Neuronal stem cell (in vitro differentiated cells): ENCODE results near the gene FBH1.
"Not testable (repeated sequence)": the region's sequence is repeated elsewhere in the genome, so short reads cannot be mapped to it uniquely, and the experiment has no call there.

Experiments
- DNase-seq: peaks from one replicate; pipeline ENCODE4 v3.0.0-alpha.2; 2013; ENCODE audit warnings: low spot score
- H2AFZ ChIP-seq: one replicate; pipeline ENCODE4 v1.6.1; 2013; ENCODE audit warnings: mild to moderate bottlenecking, low read length, inconsistent platforms
- H2AK5ac ChIP-seq: 2 replicates; pipeline ENCODE4 v1.6.1; 2013; ENCODE audit warnings: low read depth, mild to moderate bottlenecking, inconsistent platforms, low read length, moderate library complexity, mixed read lengths
- H2BK120ac ChIP-seq: 2 replicates; pipeline ENCODE4 v1.6.1; 2013; ENCODE audit warnings: low read depth, mild to moderate bottlenecking, inconsistent platforms, low read length, moderate library complexity, mixed read lengths
- H2BK12ac ChIP-seq: one replicate; pipeline ENCODE4 v1.6.1; 2013; ENCODE audit warnings: low read length, inconsistent platforms
- H2BK15ac ChIP-seq: 2 replicates; pipeline ENCODE4 v1.6.1; 2013; ENCODE audit warnings: mild to moderate bottlenecking, low read length, inconsistent platforms, mixed read lengths
- H2BK5ac ChIP-seq: one replicate; pipeline ENCODE4 v1.6.1; 2013; ENCODE audit warnings: inconsistent platforms, mild to moderate bottlenecking, low read length, moderate library complexity
- H3K14ac ChIP-seq: one replicate; pipeline ENCODE4 v1.6.1; 2013; ENCODE audit warnings: low read length, inconsistent platforms
- H3K18ac ChIP-seq: 2 replicates; pipeline ENCODE4 v1.6.1; 2013; ENCODE audit warnings: low read length, inconsistent platforms
- H3K23ac ChIP-seq: 2 replicates; pipeline ENCODE4 v1.6.1; 2013; ENCODE audit warnings: low read depth, mild to moderate bottlenecking, mixed read lengths, low read length, inconsistent platforms; ENCODE audit not compliant: poor library complexity
- H3K27ac ChIP-seq: replicated peaks from 3 replicates; pipeline ENCODE4 v1.5.1; 2013; ENCODE audit warnings: low read length, inconsistent platforms
- H3K27me3 ChIP-seq, 3 experiments: 2 replicates each; pipeline ENCODE4 v1.6.1; 2013; ENCODE audit warnings: low read length in 3 of 3, mild to moderate bottlenecking in 2 of 3, inconsistent platforms in 1 of 3, low read depth in 1 of 3, mixed read lengths in 1 of 3, moderate library complexity in 1 of 3; ENCODE audit not compliant: control insufficient read depth in 3 of 3, insufficient read depth in 3 of 3
- H3K36me3 ChIP-seq, 2 donors: replicated peaks in 1 of 2; 2 replicates each; pipeline ENCODE4 v1.6.1; 2013; ENCODE audit warnings: low read length in 2 of 2; ENCODE audit not compliant: control insufficient read depth in 2 of 2, insufficient read depth in 2 of 2
- H3K4ac ChIP-seq: 2 replicates; pipeline ENCODE4 v1.6.1; 2013; ENCODE audit warnings: inconsistent platforms, mild to moderate bottlenecking, low read length, moderate library complexity
- H3K4me1 ChIP-seq, 2 donors: 1 replicate in 1 of 2; 2 replicates in 1 of 2; pipeline ENCODE4 v1.6.1; 2013; ENCODE audit warnings: low read length in 2 of 2, low read depth in 1 of 2; ENCODE audit not compliant: control insufficient read depth in 2 of 2, insufficient read depth in 1 of 2
- H3K4me2 ChIP-seq: one replicate; pipeline ENCODE4 v1.6.1; 2013; ENCODE audit warnings: mild to moderate bottlenecking, low read length, inconsistent platforms; ENCODE audit not compliant: insufficient read depth, poor library complexity, severe bottlenecking
- H3K4me3 ChIP-seq, 2 donors: 2 replicates each; pipeline ENCODE4 v1.5.1; 2013; ENCODE audit warnings: low read length in 2 of 2, mild to moderate bottlenecking in 2 of 2, inconsistent platforms in 1 of 2, moderate library complexity in 1 of 2
- H3K79me1 ChIP-seq: one replicate; pipeline ENCODE4 v1.6.1; 2013; ENCODE audit warnings: low read depth, mild to moderate bottlenecking, inconsistent platforms, low read length, moderate library complexity
- H3K9ac ChIP-seq: one replicate; pipeline ENCODE4 v1.6.1; 2013; ENCODE audit warnings: mild to moderate bottlenecking, low read depth, low read length, inconsistent platforms; ENCODE audit not compliant: poor library complexity
- H3K9me3 ChIP-seq, 2 donors: replicated peaks in 1 of 2; 2 replicates each; pipeline versions ENCODE3 to v1.6.1; 2013; ENCODE audit warnings: low read length in 2 of 2, mild to moderate bottlenecking in 2 of 2, inconsistent platforms in 1 of 2, low read depth in 1 of 2, mixed read lengths in 1 of 2, moderate library complexity in 1 of 2; ENCODE audit not compliant: control insufficient read depth in 2 of 2, insufficient read depth in 1 of 2
- H4K8ac ChIP-seq: one replicate; pipeline ENCODE4 v1.6.1; 2013; ENCODE audit warnings: low read depth, mild to moderate bottlenecking, inconsistent platforms, low read length, moderate library complexity
- H4K91ac ChIP-seq: one replicate; pipeline ENCODE4 v1.6.1; 2013; ENCODE audit warnings: low read length, low read depth, mild to moderate bottlenecking, inconsistent platforms; ENCODE audit not compliant: poor library complexity
- WGBS, 2 donors: extraction: QIAGEN DNeasy Blood & Tissue Kit; methylation state at CpG; one replicate each; pipeline ENCODE4 v1.1.7; 2013; ENCODE audit warnings: missing lambda C conversion rate in 2 of 2, mixed read lengths in 1 of 2; ENCODE audit not compliant: insufficient read length in 2 of 2, insufficient replicate concordance in 1 of 2; ENCODE audit errors: extremely low coverage in 2 of 2; 5-methylcytosine and 5-hydroxymethylcytosine counted together

Gene FBH1

GRCh38 chr10:5905854-5906507 is 15.9 kb downstream of the FBH1 start:
- no peak overlapping the region for H3K4me2 ChIP-seq
- peaks cover 3% of the 10 kb centered on the region for H3K79me1 ChIP-seq
- H3K4me1 ChIP-seq, result no peaks in the 10 kb centered on the region
- DNase-seq, result no peak
- H3K23ac ChIP-seq, result no peak overlapping the region
- H3K18ac ChIP-seq, result no peak overlapping the region
- no peak overlapping the region for H2BK15ac ChIP-seq
- H2BK120ac ChIP-seq, result no peak overlapping the region
- H2AK5ac ChIP-seq, result no peak overlapping the region
- no peak overlapping the region for H2BK12ac ChIP-seq
- no peak overlapping the region for H3K9ac ChIP-seq
- no peaks in the 10 kb centered on the region for H3K27me3 ChIP-seq
- H3K9me3 ChIP-seq, result no peaks in the 10 kb centered on the region
- no CpG with 5 or more reads among the region's 13 CpGs for WGBS, 2 donors
- peaks cover 23 to 64% of the 10 kb centered on the region in 2 donors for H3K36me3 ChIP-seq
- peak overlapping the region; percentile 71 for H3K14ac ChIP-seq
- no peak overlapping the region for H2BK5ac ChIP-seq
- no peak overlapping the region for H4K8ac ChIP-seq
- no peak overlapping the region for H3K27ac ChIP-seq
- no peak overlapping the region for H2AFZ ChIP-seq
- no peak overlapping the region for H3K4me3 ChIP-seq
- no peak overlapping the region for H4K91ac ChIP-seq
- no peak overlapping the region for H3K4ac ChIP-seq

- Histone ChIP-seq H3K18ac (no peak overlapping the region), H4K91ac (no peak overlapping the region), H2BK15ac (no peak overlapping the region), H2AFZ (no peak overlapping the region), H2AK5ac (no peak overlapping the region), H3K79me1 (peaks cover 3% of the 10 kb centered on the region), H3K14ac (no peak overlapping the region), H2BK12ac (no peak overlapping the region), H3K27me3 (no peaks in the 10 kb centered on the region), H3K4me1 (no peaks in the 10 kb centered on the region), H3K23ac (no peak overlapping the region), H3K4me2 (no peak overlapping the region), H2BK5ac (no peak overlapping the region), H3K4me3 (no peak overlapping the region), H3K36me3 (peaks cover 28 to 70% of the 10 kb centered on the region in 2 donors), H3K27ac (no peak overlapping the region), H3K4ac (no peak overlapping the region), H3K9me3 (no peaks in the 10 kb centered on the region), H2BK120ac (no peak overlapping the region), H4K8ac (no peak overlapping the region), H3K9ac (no peak overlapping the region)
- no CpG with 5 or more reads among the region's 5 CpGs for WGBS, 2 donors
- DNase-seq, result no peak
Measured at GRCh38 chr10:5906651-5907050, 16.6 kb downstream of the FBH1 start.

GRCh38 chr10:5908676-5909075 is 18.6 kb downstream of the FBH1 start:
- not testable (repeated sequence) for H2BK12ac ChIP-seq, H2BK15ac ChIP-seq, H3K4me1 ChIP-seq, H2AK5ac ChIP-seq, H3K4me3 ChIP-seq, H3K4ac ChIP-seq, DNase-seq, H3K27ac ChIP-seq, H3K27me3 ChIP-seq, H3K79me1 ChIP-seq, H2BK5ac ChIP-seq, H3K9ac ChIP-seq, H3K18ac ChIP-seq, H2AFZ ChIP-seq, H4K91ac ChIP-seq, H2BK120ac ChIP-seq, H3K14ac ChIP-seq, H3K4me2 ChIP-seq, H4K8ac ChIP-seq, H3K9me3 ChIP-seq, H3K23ac ChIP-seq
- peaks cover 34 to 79% of the 10 kb centered on the region in 2 donors for H3K36me3 ChIP-seq
- WGBS, 2 donors, result no CpG with 5 or more reads among the region's 7 CpGs

- peak overlapping the region; percentile 25 for H3K9ac ChIP-seq
- no peak overlapping the region for H2BK15ac ChIP-seq
- no peak overlapping the region for H3K27ac ChIP-seq
- no peak overlapping the region for H2BK120ac ChIP-seq
- no CpG with 5 or more reads among the region's 18 CpGs for WGBS, 2 donors
- H4K91ac ChIP-seq, result no peak overlapping the region
- H3K4me1 ChIP-seq, result no peaks in the 10 kb centered on the region
- DNase-seq, result no peak
- peaks cover 3% of the 10 kb centered on the region for H3K79me1 ChIP-seq
- peak overlapping the region; percentile 39 for H3K23ac ChIP-seq
- no peak overlapping the region for H4K8ac ChIP-seq
- H2AK5ac ChIP-seq, result no peak overlapping the region
- no peak overlapping the region for H2AFZ ChIP-seq
- no peak overlapping the region for H3K4me3 ChIP-seq
- no peaks in the 10 kb centered on the region for H3K9me3 ChIP-seq
- H3K18ac ChIP-seq, result no peak overlapping the region
- H3K27me3 ChIP-seq, result peaks cover 0 to 2% (median 0%) of the 10 kb centered on the region in 3 experiments
- no peak overlapping the region for H3K14ac ChIP-seq
- H2BK12ac ChIP-seq, result no peak overlapping the region
- H2BK5ac ChIP-seq, result no peak overlapping the region
- peaks cover 50 to 91% of the 10 kb centered on the region in 2 donors for H3K36me3 ChIP-seq
- no peak overlapping the region for H3K4me2 ChIP-seq
- H3K4ac ChIP-seq, result no peak overlapping the region
Measured at GRCh38 chr10:5910323-5911100, 20.5 kb downstream of the FBH1 start.
